Astrocyte of the cerebellum (primary cell): ENCODE results near the gene NSA2.
A peak's percentile ranks its signal among the peaks of the same experiment; 100 is the strongest.

ENCODE experiments used
- DNase-seq: peaks from one replicate; pipeline ENCODE4 v3.0.0-alpha.2; 2011; ENCODE audit warnings: low read depth
- H3K4me3 ChIP-seq: 2 replicates; pipeline ENCODE4 v1.5.1; 2011; ENCODE audit warnings: mild to moderate bottlenecking, low read depth, low read length, moderate library complexity
- CTCF ChIP-seq: IDR thresholded peaks from 2 replicates; pipeline ENCODE4 v1.5.1; 2012; ENCODE audit warnings: low read length, low read depth, moderate library complexity, mild to moderate bottlenecking; ENCODE audit errors: missing control alignments
- in situ Hi-C: cut with HindIII; loops from 2 replicates; pipeline ENCODE4 v1.10.0; 2017; ENCODE audit warnings: low sequenced_read_pairs

The NSA2 gene

GRCh38 chr5:74761241-74761640 is 5.8 kb upstream of the NSA2 start:
- H3K4me3 ChIP-seq, result no peak overlapping the region
- DNase-seq, result no peak
- no peak for TF ChIP-seq CTCF
- in situ Hi-C loops, result no loop called here

DNA sequence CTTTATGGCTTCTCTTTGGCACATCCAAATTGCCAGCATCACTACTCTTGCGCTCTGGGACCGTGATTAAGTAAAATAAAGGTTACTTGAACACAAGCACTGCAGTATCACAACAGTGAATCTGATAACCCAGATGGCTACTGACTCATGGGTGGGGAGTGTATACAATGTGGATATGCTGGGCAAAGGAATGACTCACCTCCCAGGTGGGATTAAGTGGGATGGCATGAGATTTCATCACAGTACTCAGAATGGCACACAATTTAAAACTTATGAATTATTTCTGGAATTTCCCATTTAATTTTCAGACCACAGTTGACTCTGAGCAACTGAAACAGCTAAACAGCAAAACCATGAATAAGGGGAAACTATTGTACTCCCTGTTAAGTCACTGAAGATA is 4.5 kb upstream of the NSA2 start:
- no peak for DNase-seq
- no peak overlapping the region for H3K4me3 ChIP-seq
- no peak for TF ChIP-seq CTCF
- in situ Hi-C loops, result no loop called here

GRCh38 chr5:74763504-74763903 is 3.5 kb upstream of the NSA2 start:
- H3K4me3 ChIP-seq, result no peak overlapping the region
- no peak for TF ChIP-seq CTCF
- in situ Hi-C loops, result no loop called here
- DNase-seq, result no peak

GRCh38 chr5:74765201-74765600 is 1.8 kb upstream of the NSA2 start:
- DNase-seq, result no peak
- in situ Hi-C loops, result no loop called here
- peak overlapping the region; percentile 96 for H3K4me3 ChIP-seq
- no peak for TF ChIP-seq CTCF

DNA sequence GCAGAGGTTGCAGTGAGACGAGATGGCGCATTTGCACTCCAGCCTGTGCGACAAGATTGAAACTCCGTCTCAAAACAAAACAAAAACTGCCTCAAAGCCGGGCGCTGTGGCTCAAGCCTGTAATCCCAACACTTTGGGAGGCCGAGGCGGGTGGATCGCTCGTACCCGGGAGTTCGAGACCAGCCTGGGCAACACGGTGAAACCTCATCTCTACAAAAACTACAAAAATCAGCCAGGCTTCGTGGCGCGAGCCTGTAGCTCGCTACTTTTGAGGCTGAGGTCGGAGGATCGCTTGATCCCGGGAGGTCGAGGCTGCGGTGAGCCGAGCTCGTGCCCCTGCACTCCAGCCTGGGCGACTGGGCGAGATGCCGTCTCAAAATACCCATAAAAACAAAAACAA is 1.1 kb upstream of the NSA2 start:
- no peak for TF ChIP-seq CTCF
- in situ Hi-C loops, result no loop called here
- H3K4me3 ChIP-seq, result peak overlapping the region; percentile 96
- no peak for DNase-seq

DNA sequence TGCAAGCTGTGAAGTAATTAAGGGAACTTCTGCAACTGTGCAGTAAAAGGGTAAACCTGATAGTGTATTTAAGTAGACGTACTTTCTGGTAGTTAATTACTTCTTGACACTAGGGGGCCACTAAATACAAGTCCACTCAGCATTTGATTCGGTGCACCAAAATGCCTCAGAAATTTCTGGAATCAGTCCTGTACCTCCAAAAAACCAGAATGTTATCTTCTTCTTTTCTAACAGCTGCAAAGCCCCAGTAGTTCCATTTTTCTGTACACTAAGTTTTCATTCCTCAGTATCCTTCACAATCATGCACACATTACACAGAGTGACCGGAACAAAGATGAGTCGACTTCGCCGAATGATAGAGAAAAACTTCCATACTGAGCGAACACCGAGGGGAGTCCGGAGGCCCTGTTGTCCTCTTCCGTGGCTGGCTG is 616 bp upstream of the NSA2 start:
- peak overlapping the region; percentile 96 for H3K4me3 ChIP-seq
- in situ Hi-C loops, result no loop called here
- TF ChIP-seq CTCF, result peak; percentile 27
- DNase-seq, result no peak

- in situ Hi-C loops, result no loop called here
- TF ChIP-seq CTCF, result no peak
- DNase-seq, result no peak
Measured at GRCh38 chr5:74767579-74767913, 497 bp downstream of the NSA2 start.

More at GRCh38 chr5:74767579-74767913, 497 bp downstream of the NSA2 start:
- H3K4me3 ChIP-seq, result peak overlapping the region; percentile 96
